Mucosa of rectum (tissue), 2 donors: Measurements from ENCODE around the gene FBXL20.
"Not testable (repeated sequence)": the region's sequence is repeated elsewhere in the genome, so short reads cannot be mapped to it uniquely, and the experiment has no call there.

ENCODE experiments used
- H3K27ac ChIP-seq, 2 donors: one replicate each; pipeline ENCODE4 v1.7.0; 2013; ENCODE audit warnings: inconsistent platforms in 2 of 2, low read depth in 2 of 2, low read length in 2 of 2
- H3K27me3 ChIP-seq, 2 donors: one replicate each; pipeline ENCODE4 v1.7.0; 2013; ENCODE audit warnings: low read length in 2 of 2; ENCODE audit not compliant: control insufficient read depth in 2 of 2, insufficient read depth in 2 of 2
- H3K36me3 ChIP-seq, 2 donors: one replicate each; pipeline ENCODE4 v1.7.0; 2013; ENCODE audit warnings: low read length in 2 of 2; ENCODE audit not compliant: control insufficient read depth in 2 of 2, insufficient read depth in 2 of 2
- H3K4me1 ChIP-seq, 2 donors: one replicate each; pipeline ENCODE4 v1.7.0; 2013; ENCODE audit warnings: low read length in 2 of 2, mild to moderate bottlenecking in 1 of 2; ENCODE audit not compliant: control insufficient read depth in 2 of 2, insufficient read depth in 2 of 2
- H3K4me3 ChIP-seq, 2 donors: one replicate each; pipeline ENCODE4 v1.7.0; 2013; ENCODE audit warnings: low read length in 2 of 2
- H3K9ac ChIP-seq, 2 donors: one replicate each; pipeline ENCODE4 v1.7.0; 2013; ENCODE audit warnings: low read length in 2 of 2, low read depth in 1 of 2, mild to moderate bottlenecking in 1 of 2
- H3K9me3 ChIP-seq, 2 donors: one replicate each; pipeline ENCODE4 v1.7.0; 2013; ENCODE audit warnings: low read length in 2 of 2; ENCODE audit not compliant: control insufficient read depth in 2 of 2
- donor health status: healthy.
- donor health status: Normal muscosa, but diverticular disease.

FBXL20 gene

DNA sequence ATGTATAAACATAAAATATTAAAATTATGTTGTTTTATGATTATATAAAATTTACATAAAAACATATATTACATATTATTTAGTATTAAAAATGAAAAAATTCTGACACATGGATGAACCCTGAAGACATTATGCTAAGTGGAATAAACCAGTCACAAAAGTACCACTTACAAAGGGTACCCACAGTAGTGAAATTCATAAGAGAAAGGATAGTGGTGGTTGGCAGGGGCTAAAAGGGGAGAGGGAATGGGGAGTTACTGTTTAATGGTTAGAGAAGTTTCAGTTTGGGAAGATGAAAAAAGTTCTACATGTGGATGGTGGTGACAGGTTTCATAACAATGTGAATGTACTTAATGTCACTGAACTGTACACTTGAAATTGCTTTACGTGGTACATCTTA lies 41.4 kb downstream of the FBXL20 start:
- H3K27ac ChIP-seq: no peak overlapping the region
- H3K4me3 ChIP-seq: no peak overlapping the region
- H3K36me3 ChIP-seq: no peaks in the 10 kb centered on the region
- no peaks in the 10 kb centered on the region for H3K9me3 ChIP-seq
- H3K27me3 ChIP-seq: no peaks in the 10 kb centered on the region
- no peak overlapping the region for H3K9ac ChIP-seq
- peaks cover 3 to 9% of the 10 kb centered on the region in 2 donors for H3K4me1 ChIP-seq

- peak overlapping the region in 1 of 2 donors; percentile 61 for H3K4me3 ChIP-seq
- H3K9ac ChIP-seq: peak overlapping the region in 1 of 2 donors; percentile 3
- no peaks in the 10 kb centered on the region for H3K36me3 ChIP-seq
- peaks cover 3 to 9% of the 10 kb centered on the region in 2 donors for H3K4me1 ChIP-seq
- no peaks in the 10 kb centered on the region for H3K9me3 ChIP-seq
- H3K27ac ChIP-seq: peak overlapping the region; percentile 74 to 75
- H3K27me3 ChIP-seq: no peaks in the 10 kb centered on the region
Observed at GRCh38 chr17:39357986-39358385, 43.4 kb downstream of the FBXL20 start.

DNA sequence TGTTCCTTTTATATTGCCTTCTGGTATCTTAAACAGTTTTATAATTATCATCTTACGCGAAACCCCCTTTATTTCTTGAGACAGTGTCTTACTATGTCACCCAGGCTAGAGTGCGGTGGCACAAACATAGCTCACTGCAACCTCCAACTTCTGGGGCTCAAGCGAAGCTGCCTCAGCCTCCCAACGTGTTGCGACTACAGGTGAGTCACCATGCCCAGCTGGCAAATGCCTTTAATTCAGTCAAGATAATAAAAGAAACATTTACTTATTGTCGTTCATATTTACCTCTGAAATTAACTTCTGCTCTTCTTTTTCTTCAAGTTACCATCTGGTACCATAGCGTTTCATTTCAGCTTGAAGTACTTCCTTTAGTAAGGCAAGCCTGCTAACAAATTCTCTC lies 43.9 kb downstream of the FBXL20 start:
- Histone ChIP-seq H3K27ac (peak overlapping the region; percentile 74 to 75), H3K4me3 (peak overlapping the region; percentile 43 to 61)

DNA sequence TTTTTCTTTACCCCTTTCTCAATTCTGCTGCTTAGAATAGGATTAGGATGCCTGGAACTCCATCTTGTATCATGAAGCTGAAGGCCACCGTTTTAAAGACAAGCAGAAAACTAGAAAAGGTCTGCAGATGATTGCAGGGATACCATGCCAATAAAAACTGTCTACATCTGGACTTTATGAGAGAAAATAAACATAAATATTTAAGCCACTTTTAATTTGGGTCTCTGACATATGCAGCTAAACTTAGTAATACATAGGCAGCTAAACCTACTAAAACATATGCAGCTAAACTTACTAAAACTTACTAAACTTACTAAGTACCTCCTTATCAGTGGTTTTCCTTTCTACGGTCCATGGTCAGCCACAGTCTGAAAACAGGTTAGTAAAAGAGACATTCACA lies 48.4 kb downstream of the FBXL20 start:
- no peak overlapping the region for H3K9ac ChIP-seq
- H3K27ac ChIP-seq: no peak overlapping the region
- H3K4me1 ChIP-seq: peaks cover 3 to 21% of the 10 kb centered on the region in 2 donors
- H3K9me3 ChIP-seq: no peaks in the 10 kb centered on the region
- H3K27me3 ChIP-seq: no peaks in the 10 kb centered on the region
- no peak overlapping the region for H3K4me3 ChIP-seq
- no peaks in the 10 kb centered on the region for H3K36me3 ChIP-seq

More for the DNA sequence above, 43.9 kb downstream of the FBXL20 start:
- Histone ChIP-seq H3K9me3 (no peaks in the 10 kb centered on the region), H3K27me3 (no peaks in the 10 kb centered on the region), H3K4me1 (peaks cover 3 to 11% of the 10 kb centered on the region in 2 donors), H3K36me3 (no peaks in the 10 kb centered on the region), H3K9ac (peak overlapping the region in 1 of 2 donors; percentile 3)

DNA sequence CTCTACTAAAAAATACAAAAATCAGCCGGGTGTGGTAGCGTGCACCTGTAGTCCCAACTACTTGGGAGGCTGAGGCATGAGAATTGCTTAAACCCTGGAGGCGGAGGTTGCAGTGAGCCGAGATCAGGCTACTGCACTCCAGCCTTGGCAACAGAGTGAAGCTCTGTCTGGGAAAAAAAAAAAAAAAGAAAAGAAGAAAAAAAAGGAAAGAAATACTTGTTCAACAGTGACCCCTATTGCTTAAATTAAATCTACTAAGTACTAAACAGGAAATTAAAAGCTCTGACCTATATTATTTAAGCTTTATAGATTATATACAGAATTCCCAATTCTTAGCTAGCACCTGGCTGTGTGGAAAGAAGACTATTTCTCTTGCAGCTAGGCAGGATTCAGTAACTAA lies 48.9 kb downstream of the FBXL20 start:
- Histone ChIP-seq H3K9me3 (no peaks in the 10 kb centered on the region), H3K27ac (no peak overlapping the region), H3K27me3 (no peaks in the 10 kb centered on the region), H3K4me3 (no peak overlapping the region), H3K4me1 (peaks cover 3 to 17% of the 10 kb centered on the region in 2 donors), H3K9ac (no peak overlapping the region), H3K36me3 (no peaks in the 10 kb centered on the region)

DNA sequence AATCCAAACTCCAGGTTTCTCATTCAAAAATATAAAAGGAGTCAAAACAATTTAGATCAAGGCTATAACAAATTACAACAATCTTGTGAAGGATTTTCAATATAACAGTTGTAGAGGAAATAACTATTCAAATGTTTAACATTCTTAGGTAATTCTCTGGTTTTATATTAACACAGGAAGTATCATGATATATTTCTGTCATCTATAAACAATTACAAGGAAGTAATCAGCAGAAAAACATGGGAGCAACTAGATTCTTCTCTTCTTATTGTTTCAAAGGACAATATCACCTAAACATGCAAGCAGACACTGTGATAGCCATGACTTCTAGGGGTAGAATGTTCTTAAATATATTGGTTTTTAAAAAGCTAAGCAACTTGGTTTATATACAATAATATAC lies 49.9 kb downstream of the FBXL20 start:
- Histone ChIP-seq H3K9ac (no peak overlapping the region), H3K36me3 (no peaks in the 10 kb centered on the region), H3K27ac (peak overlapping the region in 1 of 2 donors; percentile 24), H3K4me3 (no peak overlapping the region), H3K9me3 (no peaks in the 10 kb centered on the region), H3K4me1 (peaks cover 3 to 13% of the 10 kb centered on the region in 2 donors), H3K27me3 (no peaks in the 10 kb centered on the region)

GRCh38 chr17:39349246-39349645 lies 52.2 kb downstream of the FBXL20 start:
- H3K4me3 ChIP-seq: no peak overlapping the region
- H3K9me3 ChIP-seq: no peaks in the 10 kb centered on the region
- H3K27me3 ChIP-seq: no peaks in the 10 kb centered on the region
- no peak overlapping the region for H3K27ac ChIP-seq
- no peak overlapping the region for H3K9ac ChIP-seq
- peaks cover 3 to 13% of the 10 kb centered on the region in 2 donors for H3K4me1 ChIP-seq
- H3K36me3 ChIP-seq: no peaks in the 10 kb centered on the region

DNA sequence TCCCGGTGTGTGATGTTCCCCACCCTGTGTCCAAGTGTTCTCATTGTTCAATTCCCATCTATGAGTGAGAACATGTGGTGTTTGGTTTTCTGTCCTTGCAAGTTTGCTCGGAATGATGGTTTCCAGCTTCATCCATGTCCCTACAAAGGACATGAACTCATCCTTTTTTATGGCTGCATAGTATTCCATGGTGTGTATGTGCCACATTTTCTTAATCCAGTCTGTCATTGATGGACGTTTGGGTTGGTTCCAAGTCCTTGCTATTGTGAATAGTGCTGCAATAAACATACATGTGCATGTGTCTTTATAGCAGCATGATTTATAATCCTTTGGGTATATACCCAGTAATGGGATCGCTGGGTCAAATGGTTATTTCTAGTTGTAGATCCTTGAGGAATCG lies 54.6 kb downstream of the FBXL20 start:
- not testable (repeated sequence) for H3K9ac ChIP-seq, H3K4me3 ChIP-seq, H3K27ac ChIP-seq, H3K27me3 ChIP-seq, H3K4me1 ChIP-seq, H3K36me3 ChIP-seq, H3K9me3 ChIP-seq

DNA sequence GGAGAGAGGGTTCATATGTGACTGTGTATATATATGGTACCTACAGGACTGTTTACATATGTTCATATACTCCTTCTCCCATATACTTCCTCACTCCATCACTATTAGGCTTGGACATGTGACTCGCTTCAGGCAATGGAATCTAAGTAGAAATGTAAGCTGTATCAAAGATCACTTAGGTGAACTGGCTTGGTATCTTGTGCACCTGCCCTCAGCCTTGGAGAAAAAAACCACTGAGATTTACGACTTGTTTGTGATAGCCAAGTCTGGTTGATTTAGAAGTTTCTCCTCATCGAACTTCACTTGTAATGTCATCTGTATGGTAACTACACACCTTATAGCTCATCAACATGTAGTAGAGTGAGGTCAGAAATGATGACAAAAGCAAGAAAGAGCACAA lies 59.9 kb downstream of the FBXL20 start:
- H3K9ac ChIP-seq: no peak overlapping the region
- no peaks in the 10 kb centered on the region for H3K4me1 ChIP-seq
- H3K36me3 ChIP-seq: peaks cover 0 to 10% of the 10 kb centered on the region in 2 donors
- no peaks in the 10 kb centered on the region for H3K9me3 ChIP-seq
- no peaks in the 10 kb centered on the region for H3K27me3 ChIP-seq
- H3K27ac ChIP-seq: no peak overlapping the region
- no peak overlapping the region for H3K4me3 ChIP-seq

GRCh38 chr17:39340731-39341130 lies 60.7 kb downstream of the FBXL20 start:
- Histone ChIP-seq H3K4me1 (no peaks in the 10 kb centered on the region), H3K27me3 (no peaks in the 10 kb centered on the region)

DNA sequence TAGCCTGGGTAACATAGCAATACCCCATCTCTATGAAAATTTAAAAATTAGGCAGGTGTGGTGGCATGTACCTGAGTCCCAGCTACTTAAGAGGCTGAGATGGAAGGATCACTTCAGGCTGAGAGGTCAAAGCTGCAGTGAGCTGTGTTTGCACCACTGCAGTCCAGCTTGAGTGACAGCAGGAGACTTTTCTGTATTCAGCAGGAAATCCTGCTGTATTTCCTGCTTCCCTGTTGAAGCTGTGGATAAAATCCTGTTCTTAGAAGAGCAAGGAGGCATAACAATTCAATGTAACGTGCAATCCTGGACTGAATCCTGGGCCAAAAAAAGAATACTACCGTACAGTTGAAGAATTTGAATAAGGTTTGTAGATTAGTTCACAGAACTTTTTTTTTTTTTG lies 62.2 kb downstream of the FBXL20 start:
- Histone ChIP-seq H3K9me3 (no peaks in the 10 kb centered on the region), H3K9ac (no peak overlapping the region), H3K27ac (no peak overlapping the region)

More at GRCh38 chr17:39340731-39341130, 60.7 kb downstream of the FBXL20 start:
- no peak overlapping the region for H3K4me3 ChIP-seq
- peaks cover 0 to 10% of the 10 kb centered on the region in 2 donors for H3K36me3 ChIP-seq
- H3K9me3 ChIP-seq: no peaks in the 10 kb centered on the region
- no peak overlapping the region for H3K9ac ChIP-seq
- H3K27ac ChIP-seq: no peak overlapping the region

More for the DNA sequence above, 62.2 kb downstream of the FBXL20 start:
- Histone ChIP-seq H3K36me3 (peaks cover 0 to 10% of the 10 kb centered on the region in 2 donors), H3K27me3 (no peaks in the 10 kb centered on the region), H3K4me3 (no peak overlapping the region), H3K4me1 (no peaks in the 10 kb centered on the region)
